BJ (cell line): ENCODE results near the gene DNAJA3. TPM values are rescaled to one million over a fixed set of nuclear protein-coding genes. Genes with fewer than 3 reads are reported as not detected.

Experiments used
- CTCF ChIA-PET: fragments of 350-600 bp; formaldehyde crosslinking; extraction: SDS; loops from one replicate; lab custom pipeline; 2021; ENCODE audit warnings: antibody characterized with exemption, inconsistent platforms; lab: Yijun Ruan, JAX
- POLR2A ChIA-PET: fragments of 300-600 bp; sonication (Branson Sonifier 250); formaldehyde crosslinking; extraction: SDS; loops from one replicate; lab custom pipeline; 2021; ENCODE audit warnings: antibody characterized with exemption; lab: Charles Lee
- DNase-seq: peaks from one replicate; pipeline ENCODE4 v3.0.0-alpha.2; 2011; ENCODE audit warnings: low read depth
- H3K27me3 ChIP-seq: 2 replicates; pipeline ENCODE4 v1.6.0; 2011; ENCODE audit warnings: low read length; ENCODE audit not compliant: control insufficient read depth, insufficient read depth
- H3K36me3 ChIP-seq: 2 replicates; pipeline ENCODE4 v1.5.1; 2011; ENCODE audit warnings: low read length; ENCODE audit not compliant: control insufficient read depth, insufficient read depth
- H3K4me3 ChIP-seq: 2 replicates; pipeline ENCODE4 v1.5.1; 2011; ENCODE audit warnings: low read depth, mild to moderate bottlenecking, control low read depth, low read length
- polyA plus RNA-seq: library from polyadenylated mRNA; depleted of rRNA; stranded (reverse); fragments of >200 nt; gene quantifications from 2 replicates; pipeline ENCODE4 v1.2.3, GENCODE V29; 2011
- TF ChIP-seq, protein P1 (sequence below): IDR thresholded peaks from 2 replicates; pipeline ENCODE4 v1.5.1; 2011; ENCODE audit warnings: low read depth, mild to moderate bottlenecking, control low read depth, inconsistent platforms, low read length, moderate library complexity; ENCODE audit not compliant: insufficient read depth

DNAJA3 gene
- polyA plus RNA-seq, 1 experiment, result 48.8 TPM

DNA sequence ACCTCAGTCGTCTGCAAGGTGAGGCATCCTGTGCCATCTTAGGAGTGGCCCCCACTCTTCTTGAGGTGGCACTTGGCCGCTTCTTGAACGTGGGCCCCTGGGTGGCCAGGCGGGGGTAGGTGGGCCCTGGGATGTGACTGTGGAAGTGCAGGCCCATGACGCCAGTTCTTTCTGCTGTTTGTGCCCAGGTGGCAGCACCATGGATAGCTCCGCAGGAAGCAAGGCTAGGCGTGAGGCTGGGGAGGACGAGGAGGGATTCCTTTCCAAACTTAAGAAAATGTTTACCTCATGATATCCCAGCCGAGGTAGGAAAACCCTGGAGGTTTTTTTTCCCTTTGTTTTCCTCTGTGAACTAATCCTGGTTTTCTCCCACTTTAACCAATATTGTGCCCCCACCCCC, 29.0 kb downstream of the DNAJA3 start:
- peaks cover 23% of the 10 kb centered on the region for H3K36me3 ChIP-seq
- H3K27me3 ChIP-seq, result no peaks in the 10 kb centered on the region
- ChIA-PET POLR2A (no interaction called here), CTCF (no interaction called here)
- TF ChIP-seq, protein P1, sequence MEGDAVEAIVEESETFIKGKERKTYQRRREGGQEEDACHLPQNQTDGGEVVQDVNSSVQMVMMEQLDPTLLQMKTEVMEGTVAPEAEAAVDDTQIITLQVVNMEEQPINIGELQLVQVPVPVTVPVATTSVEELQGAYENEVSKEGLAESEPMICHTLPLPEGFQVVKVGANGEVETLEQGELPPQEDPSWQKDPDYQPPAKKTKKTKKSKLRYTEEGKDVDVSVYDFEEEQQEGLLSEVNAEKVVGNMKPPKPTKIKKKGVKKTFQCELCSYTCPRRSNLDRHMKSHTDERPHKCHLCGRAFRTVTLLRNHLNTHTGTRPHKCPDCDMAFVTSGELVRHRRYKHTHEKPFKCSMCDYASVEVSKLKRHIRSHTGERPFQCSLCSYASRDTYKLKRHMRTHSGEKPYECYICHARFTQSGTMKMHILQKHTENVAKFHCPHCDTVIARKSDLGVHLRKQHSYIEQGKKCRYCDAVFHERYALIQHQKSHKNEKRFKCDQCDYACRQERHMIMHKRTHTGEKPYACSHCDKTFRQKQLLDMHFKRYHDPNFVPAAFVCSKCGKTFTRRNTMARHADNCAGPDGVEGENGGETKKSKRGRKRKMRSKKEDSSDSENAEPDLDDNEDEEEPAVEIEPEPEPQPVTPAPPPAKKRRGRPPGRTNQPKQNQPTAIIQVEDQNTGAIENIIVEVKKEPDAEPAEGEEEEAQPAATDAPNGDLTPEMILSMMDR, result no peak
- no peak overlapping the region for H3K4me3 ChIP-seq
- DNase-seq, result no peak

DNA sequence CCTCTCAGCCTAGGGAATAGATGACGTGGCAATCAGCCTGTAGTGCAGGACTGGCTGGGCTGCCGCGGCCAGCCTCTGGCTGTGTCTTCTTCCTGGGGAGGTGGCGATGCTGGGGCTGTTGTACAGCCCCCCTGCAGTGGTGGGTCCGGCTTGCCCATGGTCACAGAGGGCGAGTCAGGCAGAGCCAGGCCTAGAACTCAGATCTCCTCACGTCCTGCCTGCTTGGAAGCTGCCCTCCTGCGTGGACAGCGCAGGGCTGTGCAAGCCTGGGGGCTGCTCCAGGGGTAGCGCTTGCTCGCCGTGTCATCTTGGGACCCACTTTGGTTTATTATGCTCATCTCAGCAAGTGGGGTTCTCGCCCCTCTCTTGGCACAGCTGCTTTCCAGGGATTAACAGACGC, 29.4 kb downstream of the DNAJA3 start:
- Histone ChIP-seq H3K4me3 (no peak overlapping the region), H3K36me3 (peaks cover 22% of the 10 kb centered on the region), H3K27me3 (no peaks in the 10 kb centered on the region)
- POLR2A ChIA-PET, result no interaction called here
- no peak for DNase-seq
- TF ChIP-seq, protein P1, result no peak
- CTCF ChIA-PET, result no interaction called here

DNA sequence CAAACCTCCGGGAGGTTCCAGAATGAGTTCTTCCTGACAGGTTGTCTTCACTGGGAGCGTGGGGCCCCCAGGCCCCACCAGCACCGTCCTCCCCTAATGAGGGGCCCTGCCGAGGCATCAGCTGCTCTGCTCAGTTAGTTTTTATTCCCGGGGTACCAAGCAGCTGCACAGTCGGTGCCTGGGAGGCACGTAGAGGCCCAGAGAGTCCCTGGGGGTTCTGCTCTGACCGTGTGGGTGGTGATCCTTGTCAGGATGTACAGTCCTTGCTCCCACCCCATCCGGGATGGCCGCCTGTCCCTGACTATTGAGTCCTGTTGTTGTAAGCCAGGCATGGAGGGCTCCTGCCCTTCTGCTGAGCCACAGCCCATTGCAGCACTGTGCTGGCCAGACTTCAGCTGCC, 30.3 kb downstream of the DNAJA3 start:
- Histone ChIP-seq H3K27me3 (no peaks in the 10 kb centered on the region), H3K36me3 (peaks cover 16% of the 10 kb centered on the region), H3K4me3 (no peak overlapping the region)
- TF ChIP-seq, protein P1, result no peak
- no peak for DNase-seq
- POLR2A ChIA-PET, result no interaction called here
- CTCF ChIA-PET, result no interaction called here

DNA sequence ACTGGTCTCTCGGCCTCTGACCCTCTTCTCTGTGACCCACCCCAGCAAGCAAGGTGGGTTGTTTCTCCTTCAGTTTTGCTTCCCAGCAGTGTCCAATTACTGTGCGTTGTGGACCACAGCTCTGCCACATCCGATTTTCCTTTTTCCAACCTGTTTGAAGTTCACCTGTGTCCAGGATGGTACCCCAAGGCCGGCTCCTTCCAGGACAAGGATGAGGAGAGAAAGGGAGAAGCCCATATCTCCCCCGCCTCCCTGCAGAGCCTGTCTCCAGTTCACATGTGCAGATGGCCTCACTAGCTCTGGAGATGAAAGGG, 35.2 kb downstream of the DNAJA3 start:
- ChIA-PET CTCF (interaction anchor here (1.3 kb wide), 1 partner anchor 89 kb away, joined by 4 read pairs; no protein-coding TSS in a partner anchor), POLR2A (interaction anchor here (0.6 kb wide), 1 partner anchor 27 kb away, joined by 8 read pairs; no protein-coding TSS in a partner anchor)
- no peak for DNase-seq
- H3K4me3 ChIP-seq, result no peak overlapping the region
- peaks cover 20% of the 10 kb centered on the region for H3K36me3 ChIP-seq
- TF ChIP-seq, protein P1, result no peak
- no peaks in the 10 kb centered on the region for H3K27me3 ChIP-seq

DNA sequence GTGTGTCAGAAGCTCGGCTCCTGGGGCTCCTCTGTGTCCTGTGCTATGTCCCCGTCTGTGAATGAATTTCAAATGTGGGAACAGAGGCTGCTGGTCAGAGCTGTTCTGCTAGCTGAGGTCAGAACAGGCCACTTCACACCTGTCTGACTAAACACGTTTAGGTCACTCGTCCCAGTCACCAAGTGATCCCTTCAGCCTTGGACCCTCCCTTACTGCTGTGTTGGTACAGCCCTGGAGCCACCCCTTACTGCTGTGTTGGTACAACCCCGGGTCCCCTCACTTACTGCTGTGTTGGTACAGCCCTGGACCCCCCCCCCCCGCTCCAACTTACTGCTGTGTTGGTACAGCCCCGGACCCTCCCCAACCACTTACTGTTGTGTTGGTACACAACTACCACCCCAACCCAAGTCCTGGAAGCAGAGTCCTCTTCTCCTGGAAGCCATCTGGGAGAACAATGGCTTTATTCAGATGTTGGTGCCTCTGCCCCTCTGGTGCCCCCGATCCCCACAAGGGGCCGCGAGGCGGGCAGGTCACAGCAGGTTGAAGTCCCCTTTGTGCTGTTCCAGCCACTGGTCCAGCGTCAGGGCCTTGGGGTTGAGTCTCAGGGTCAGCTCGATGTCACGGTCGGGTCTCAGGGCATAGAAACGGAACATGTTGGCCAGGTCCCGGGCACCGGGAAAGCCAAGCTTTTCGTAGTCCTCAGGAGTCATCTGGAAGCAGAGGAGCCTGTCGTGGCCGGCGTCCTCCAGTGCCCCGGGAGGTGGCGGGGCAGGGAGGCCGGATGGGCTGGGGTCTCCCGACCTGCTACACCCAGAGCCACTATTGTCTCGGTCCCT, 35.8 kb downstream of the DNAJA3 start:
- H3K4me3 ChIP-seq, result no peak overlapping the region
- peaks cover 18% of the 10 kb centered on the region for H3K36me3 ChIP-seq
- TF ChIP-seq, protein P1, result no peak
- DNase-seq, result no peak
- no peaks in the 10 kb centered on the region for H3K27me3 ChIP-seq
- POLR2A ChIA-PET, result interaction anchor here (0.6 kb wide), 1 partner anchor 26 kb away, joined by 8 read pairs; no protein-coding TSS in a partner anchor
- CTCF ChIA-PET, result interaction anchor here (1.3 to 2.0 kb wide), 2 partner anchors 60 to 88 kb away, joined by 4 read pairs; no protein-coding TSS in a partner anchor
